Astrocyte of the spinal cord (primary cell): ENCODE measurements around the gene MTX1.
A peak's percentile ranks its signal among the peaks of the same experiment; 100 is the strongest.
"Not testable (repeated sequence)": the region's sequence is repeated elsewhere in the genome, so short reads cannot be mapped to it uniquely, and the experiment has no call there.

Experiments
- DNase-seq: peaks from one replicate; pipeline ENCODE4 v3.0.0; 2011; ENCODE audit warnings: low read depth, low spot score
- H3K4me3 ChIP-seq: 2 replicates; pipeline ENCODE4 v1.5.1; 2011; ENCODE audit warnings: low read depth, mild to moderate bottlenecking, low read length, moderate library complexity
- in situ Hi-C: cut with HindIII; loops from 2 replicates; pipeline ENCODE4 v1.10.0; 2017; ENCODE audit warnings: low sequenced_read_pairs
- TF ChIP-seq, protein P1 (sequence below): IDR thresholded peaks from 2 replicates; pipeline ENCODE4 v1.5.1; 2012; ENCODE audit warnings: low read depth, mild to moderate bottlenecking, low read length, inconsistent platforms

Gene MTX1

DNA sequence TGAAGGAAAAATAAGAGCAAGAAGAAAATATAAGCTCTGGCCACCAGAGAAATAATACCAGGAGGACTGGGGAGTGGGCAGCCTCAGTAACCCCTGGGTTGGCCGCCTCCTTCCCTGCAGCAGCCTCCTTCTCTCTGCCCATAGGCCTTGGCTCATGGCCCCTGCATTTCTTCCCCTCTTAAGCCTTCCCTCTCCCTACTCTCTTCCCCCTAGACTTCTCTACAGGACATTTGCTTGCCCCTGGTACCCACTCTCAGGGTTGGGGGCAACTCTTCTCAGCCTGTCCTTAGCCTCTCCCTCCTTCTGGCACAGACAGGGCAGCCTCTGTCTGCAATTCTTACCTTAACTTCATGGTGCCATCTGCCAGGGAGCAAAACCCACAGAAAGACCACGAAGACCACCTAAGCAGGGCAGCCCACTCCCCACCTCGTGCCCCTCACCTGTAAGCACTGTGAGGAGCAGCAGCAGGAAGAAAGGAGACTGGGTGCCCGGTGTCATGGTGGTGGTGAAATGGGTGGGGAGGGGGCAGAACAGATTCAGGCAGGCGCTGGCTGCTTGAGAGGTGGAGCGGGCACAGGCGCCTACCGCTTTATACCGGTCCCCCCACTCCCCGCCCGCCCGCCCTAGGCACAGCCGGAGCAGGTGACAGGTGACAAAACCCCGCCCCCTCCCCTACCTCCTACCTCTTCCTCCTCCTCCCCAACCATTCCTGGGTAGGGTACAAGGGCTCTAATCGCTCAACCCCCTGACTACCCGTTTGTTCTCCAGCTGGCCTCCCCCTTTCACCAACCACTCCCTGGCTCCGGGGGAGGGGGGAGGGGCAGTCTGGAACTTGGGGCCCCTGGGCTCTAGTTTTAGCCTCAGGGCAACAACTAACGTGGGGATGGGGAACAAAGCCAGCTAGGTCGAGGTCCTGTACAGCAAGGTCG, 15.9 kb upstream of the MTX1 start:
- DNase-seq, result no peak
- TF ChIP-seq, protein P1, sequence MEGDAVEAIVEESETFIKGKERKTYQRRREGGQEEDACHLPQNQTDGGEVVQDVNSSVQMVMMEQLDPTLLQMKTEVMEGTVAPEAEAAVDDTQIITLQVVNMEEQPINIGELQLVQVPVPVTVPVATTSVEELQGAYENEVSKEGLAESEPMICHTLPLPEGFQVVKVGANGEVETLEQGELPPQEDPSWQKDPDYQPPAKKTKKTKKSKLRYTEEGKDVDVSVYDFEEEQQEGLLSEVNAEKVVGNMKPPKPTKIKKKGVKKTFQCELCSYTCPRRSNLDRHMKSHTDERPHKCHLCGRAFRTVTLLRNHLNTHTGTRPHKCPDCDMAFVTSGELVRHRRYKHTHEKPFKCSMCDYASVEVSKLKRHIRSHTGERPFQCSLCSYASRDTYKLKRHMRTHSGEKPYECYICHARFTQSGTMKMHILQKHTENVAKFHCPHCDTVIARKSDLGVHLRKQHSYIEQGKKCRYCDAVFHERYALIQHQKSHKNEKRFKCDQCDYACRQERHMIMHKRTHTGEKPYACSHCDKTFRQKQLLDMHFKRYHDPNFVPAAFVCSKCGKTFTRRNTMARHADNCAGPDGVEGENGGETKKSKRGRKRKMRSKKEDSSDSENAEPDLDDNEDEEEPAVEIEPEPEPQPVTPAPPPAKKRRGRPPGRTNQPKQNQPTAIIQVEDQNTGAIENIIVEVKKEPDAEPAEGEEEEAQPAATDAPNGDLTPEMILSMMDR, result no peak

DNA sequence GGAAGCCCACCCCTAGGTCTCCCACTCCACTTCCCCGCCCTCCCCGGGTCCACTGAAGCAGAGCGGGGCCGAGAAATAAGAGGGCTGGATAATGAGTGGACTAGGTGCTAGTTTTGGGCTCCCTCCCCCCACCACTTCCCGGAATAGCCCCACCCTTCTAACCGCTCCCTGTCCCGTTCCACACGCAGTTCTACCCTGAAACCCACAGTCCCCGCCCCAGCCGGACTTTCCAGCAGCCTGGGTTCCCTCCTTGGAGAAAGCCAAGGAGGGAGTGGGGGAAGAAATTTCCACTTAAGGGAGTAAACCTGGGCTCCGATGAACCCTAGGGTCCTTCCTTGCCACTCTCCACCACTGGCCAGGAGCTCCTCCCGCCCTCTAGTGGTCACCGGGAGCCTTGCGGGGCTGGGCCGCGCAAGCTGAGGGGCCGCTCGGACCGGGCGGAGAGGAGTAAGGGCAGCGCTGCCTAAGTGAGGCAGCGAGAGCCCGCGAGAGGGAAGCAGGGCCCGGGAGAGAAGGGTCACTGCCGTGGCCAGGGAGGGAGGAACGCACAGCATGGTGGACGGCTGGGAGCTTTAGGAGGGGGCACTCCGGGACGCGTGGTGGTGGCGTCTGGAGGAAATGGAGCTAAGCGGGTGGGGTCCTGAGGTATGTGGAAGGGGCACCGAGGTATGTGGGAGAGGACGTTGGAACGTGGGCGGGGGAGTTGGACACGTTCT, 15.1 kb upstream of the MTX1 start:
- TF ChIP-seq, protein P1, result peak; percentile 100
- in situ Hi-C loops, result no loop called here
- DNase-seq, result peak; percentile 95
- peak overlapping the region; percentile 48 for H3K4me3 ChIP-seq

More for the DNA sequence above, 15.9 kb upstream of the MTX1 start:
- peak overlapping the region; percentile 48 for H3K4me3 ChIP-seq
- in situ Hi-C loops, result no loop called here

DNA sequence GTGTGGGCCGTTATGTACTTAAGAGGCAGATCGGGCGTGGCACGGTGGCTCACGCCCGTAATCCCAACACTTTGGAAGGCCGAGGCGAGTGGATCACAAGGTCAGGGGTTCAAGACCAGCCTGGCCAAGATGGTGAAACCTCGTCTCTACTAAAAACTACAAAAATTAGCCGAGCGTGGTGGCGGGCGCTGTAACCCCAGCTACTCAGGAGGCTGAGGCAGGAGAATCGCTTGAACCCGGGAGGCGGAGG, 14.6 kb upstream of the MTX1 start:
- DNase-seq, in situ Hi-C loops: not testable (repeated sequence)
- peak overlapping the region; percentile 48 for H3K4me3 ChIP-seq

DNA sequence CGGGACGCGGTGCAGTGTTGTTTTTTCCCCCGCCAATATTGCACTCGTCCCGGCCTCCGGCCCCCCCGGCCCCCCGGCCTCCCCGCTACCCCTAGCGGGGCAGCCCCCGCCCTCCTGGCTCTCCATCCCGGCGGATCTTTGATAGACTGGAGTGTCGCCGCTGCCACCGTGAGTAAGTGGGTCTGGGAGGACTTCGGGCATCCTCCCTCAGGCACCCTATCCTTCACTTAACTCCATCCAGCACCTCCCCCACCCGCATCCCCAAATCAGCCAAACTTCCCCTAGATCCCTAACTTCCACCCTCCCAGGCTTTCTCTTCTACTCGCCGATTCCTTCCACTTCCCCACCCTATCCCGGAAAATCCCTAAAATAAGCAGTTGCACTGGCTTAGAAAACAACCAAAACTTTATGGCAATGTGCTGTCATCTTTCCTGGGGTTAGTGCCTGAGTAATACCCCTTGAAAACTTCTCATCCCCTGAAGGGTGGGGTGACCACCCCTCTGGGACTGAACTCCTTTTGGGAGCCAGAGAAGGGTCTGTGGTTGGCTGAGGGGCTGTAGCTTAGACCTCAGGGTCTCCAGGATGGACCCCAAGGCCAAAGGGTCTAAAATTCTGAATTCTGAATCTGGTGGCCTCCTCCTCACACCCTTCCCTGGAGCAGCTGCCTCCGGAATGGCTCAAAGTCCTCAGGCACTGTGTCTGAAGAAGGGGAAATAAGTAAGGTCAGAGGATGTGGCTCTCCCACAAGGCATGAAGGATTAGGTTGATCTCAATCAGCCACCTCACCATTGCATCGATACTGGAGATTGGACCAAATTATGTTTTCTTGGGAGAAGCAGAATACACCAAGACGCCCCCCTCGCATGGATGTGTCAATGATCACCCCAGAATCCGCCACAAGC, 13.0 kb upstream of the MTX1 start:
- in situ Hi-C loops, result no loop called here
- DNase-seq, result no peak
- peak overlapping the region; percentile 48 for H3K4me3 ChIP-seq
- TF ChIP-seq, protein P1, result no peak

DNA sequence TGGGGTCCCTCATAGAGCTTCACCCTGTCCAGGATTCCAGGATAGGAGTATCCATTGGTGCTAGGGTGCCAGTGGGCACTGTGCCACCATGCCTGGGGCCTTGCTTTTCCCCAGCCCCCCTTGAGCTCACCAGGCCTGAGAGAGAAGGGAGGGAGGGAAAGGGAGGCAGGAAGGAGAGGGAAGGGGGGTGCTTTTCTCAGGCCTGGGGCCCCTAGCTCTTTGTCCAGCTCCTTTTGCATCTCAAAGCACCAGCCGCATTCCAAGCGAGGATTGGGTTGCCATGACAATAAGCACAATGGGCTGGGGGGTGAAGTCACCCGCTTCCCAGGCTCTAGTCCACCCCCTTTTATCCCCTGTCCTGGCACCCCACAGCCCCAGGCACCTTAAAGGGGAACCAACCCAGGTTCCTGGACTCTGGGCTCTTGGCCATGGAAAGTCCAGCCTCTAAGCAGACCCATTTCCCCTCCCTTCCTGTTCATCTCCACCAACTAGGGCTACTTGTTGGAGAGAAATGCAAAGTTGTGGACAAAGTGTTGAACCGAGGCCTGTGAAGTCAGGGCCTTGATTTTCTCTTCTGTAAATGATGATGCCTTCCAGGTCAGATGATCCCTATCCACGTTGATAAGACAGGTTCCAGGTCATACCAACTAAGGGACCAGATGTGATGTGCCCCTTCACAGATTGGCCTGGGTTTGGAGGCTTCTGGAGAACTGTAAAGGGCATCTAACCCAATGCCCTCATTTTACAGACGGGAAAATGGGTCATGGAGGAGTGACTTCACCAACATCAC, 12.2 kb upstream of the MTX1 start:
- DNase-seq, result peak; percentile 32
- H3K4me3 ChIP-seq, result peak overlapping the region; percentile 48
- TF ChIP-seq, protein P1, result no peak
- in situ Hi-C loops, result no loop called here

DNA sequence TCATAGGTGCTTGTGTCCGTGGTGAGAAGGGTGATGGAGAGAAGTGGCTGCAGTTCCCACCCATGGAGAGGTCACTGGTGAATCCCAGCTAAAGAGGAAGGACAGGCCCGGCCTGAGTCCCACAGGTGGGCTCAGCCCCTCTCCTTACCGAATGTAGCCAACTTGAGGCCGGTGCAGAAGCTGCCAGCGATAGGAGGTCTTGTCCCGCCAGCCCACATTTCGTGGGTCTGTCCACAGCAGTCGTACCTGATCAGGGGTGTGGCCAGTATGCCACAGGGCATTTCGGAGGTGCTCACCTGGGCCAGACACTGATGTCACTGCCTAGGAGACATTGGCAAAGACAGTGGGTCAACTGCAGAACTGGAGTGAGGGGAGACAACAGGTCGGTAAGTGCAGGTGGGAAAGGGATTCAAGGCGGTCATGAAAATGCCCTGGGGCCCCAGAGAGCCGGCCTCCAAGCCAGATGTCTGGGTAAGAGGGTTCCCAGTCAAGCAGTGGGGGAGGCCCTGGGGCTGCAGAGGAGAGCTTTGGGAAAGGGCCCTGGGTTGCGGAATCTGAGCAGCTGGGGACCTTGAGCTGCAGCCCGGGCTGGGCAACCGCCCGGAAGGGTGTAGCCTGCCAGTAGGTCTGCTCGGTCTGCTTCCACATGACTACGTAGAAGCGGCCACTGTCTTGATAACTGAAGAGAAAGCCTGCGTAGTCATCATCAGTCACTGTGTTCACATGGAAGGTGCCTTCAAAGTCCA, 11.4 kb upstream of the MTX1 start:
- no peak overlapping the region for H3K4me3 ChIP-seq
- in situ Hi-C loops, result no loop called here
- TF ChIP-seq, protein P1, result no peak
- DNase-seq, result no peak
